Skin of body (tissue), 2 donors: ENCODE measurements around the gene MRPL16. TPM values are rescaled to one million over a fixed set of nuclear protein-coding genes. Genes with fewer than 3 reads are reported as not detected.
A peak's percentile ranks its signal among the peaks of the same experiment; 100 is the strongest.
"Not testable (repeated sequence)": the region's sequence is repeated elsewhere in the genome, so short reads cannot be mapped to it uniquely, and the experiment has no call there.

ENCODE experiments used
- DNase-seq: peaks from one replicate; lab custom pipeline; 2025; lab: John Stamatoyannopoulos, UW
- total RNA-seq: library from RNA; depleted of rRNA; stranded (reverse); fragments of >200 nt; gene quantifications from one replicate; pipeline ENCODE4 v1.2.3, GENCODE V29; 2014

Gene MRPL16
- total RNA-seq, result 24.7 TPM

GRCh38 chr11:59810189-59810910, at the start of gene MRPL16:
TSS of gene MRPL16 (minus strand) at chr11:59810778. CDS start at chr11:59810658, 120 bp downstream.
- DNase-seq, result peak; percentile 74

- no peak for DNase-seq
These were observed 49.1 kb upstream of the MRPL16 start for GRCh38 chr11:59859673-59860072.

DNA sequence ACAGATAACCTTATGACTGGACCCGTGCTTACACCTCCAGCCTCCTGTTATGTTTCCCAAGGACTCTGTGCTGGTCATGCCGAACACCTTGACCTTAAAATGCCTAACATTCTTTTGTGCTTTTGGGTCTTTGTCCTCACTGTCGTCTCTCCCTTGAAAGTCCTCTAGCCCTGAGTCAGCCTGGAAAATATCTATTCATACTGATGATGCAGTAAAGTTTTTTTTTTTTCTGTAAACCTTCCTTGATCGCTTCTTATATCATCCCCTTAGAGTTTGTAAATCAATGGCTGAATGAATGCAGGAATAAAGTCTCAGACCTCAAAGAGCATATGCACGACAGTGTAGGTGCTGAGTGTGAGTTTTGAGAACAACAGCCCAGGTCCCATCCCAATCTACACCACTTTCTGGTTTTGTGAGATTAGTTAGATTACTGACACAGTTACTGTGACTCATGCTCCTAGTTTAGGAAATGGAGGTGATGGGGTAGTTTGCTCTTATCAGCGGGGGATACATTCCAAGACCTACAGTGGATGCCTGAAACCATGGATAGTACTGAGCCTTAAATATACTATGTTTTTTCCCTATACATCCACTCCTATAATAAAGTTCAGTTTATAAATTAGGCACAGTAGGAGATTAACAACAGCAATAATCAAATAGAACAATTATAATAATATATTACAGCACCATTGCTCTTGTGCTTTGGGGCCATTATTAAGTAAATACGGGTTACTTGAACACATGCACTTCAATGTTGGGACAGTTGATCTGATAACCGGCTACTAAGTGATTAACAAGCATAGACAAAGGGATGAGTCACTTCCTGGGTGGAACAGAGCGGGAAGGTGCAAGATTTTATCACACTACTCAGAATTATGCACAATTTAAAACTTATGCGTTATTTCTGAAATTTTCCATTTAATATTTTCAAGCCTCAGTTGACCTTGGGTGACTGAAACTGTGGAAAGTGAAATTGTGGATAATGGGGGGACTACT, 47.2 kb upstream of the MRPL16 start:
- DNase-seq, result no peak

DNA sequence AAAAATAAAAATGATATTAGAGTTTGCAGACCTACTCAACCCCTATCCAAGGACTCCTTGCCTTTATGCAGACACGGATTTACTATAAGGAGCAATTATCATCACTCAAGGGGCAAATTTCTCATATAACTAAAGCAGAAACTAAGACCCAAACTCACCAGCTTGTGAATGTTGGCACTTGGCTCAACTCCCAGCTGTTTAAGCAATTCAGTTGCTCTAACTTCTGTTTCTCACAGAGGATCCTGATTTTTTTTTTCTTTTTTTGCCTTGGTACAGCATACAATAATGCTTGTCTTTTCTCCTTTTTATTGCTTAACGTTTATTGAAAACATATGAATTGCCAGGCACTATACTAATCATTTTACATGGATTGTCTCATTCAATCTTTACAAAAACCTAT, 44.3 kb upstream of the MRPL16 start:
- DNase-seq, result no peak

DNA sequence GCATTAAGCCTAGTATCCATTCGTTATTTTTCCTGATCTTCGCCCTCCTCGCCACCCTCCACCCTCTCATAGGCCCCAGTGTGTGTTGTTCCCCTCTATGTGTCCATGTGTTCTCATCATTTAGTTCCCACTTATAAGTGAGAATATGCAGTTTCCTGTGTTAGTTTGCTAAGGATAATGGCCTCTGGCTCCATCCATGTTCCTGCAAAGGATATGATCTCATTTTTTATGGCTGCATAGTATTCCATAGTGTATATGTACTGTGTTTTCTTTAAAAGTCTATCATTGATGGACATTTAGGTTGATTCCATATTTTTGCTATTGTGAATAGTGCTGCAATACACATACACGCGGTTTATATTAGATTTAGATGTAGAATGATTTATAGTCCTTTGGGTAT, 40.8 kb upstream of the MRPL16 start:
- not testable (repeated sequence) for DNase-seq

- not testable (repeated sequence) for DNase-seq
These were observed 39.0 kb upstream of the MRPL16 start for GRCh38 chr11:59849551-59849950.

DNA sequence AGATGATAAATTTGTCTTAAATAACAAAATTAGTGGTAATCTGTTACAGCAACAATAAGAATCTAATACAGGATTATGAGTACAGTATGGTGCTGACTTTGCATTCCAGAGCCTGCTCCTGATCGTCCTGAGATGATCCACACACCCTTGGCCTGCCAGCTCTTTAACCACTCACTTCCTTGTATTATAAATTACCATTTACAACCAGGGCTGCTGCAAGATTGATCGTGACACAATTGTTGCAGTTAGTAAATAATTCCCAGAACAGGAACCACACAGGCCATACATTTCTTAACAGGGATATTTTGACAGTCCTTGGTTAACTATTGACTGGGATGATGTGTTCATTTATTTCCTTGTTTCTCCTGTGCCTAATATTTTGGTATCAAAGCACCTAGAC, 38.6 kb upstream of the MRPL16 start:
- DNase-seq, result no peak

DNA sequence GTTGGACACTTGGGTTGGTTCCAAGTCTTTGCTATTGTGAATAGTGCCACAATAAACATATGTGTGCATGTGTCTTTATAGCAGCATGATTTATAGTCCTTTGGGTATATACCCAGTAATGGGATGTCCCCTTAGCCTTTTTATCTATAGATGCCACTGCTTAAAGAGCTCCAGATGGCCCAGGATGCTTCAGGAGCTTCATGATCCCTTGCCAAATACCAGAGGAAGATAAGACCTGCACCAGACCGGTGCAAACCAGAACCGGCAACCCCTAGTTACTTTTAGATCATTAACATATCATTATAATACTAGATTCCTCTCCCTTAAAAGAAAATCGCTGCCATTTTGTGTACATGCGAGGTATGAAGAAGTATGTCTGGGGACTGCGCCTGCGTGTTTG, 37.9 kb upstream of the MRPL16 start:
- not testable (repeated sequence) for DNase-seq

DNA sequence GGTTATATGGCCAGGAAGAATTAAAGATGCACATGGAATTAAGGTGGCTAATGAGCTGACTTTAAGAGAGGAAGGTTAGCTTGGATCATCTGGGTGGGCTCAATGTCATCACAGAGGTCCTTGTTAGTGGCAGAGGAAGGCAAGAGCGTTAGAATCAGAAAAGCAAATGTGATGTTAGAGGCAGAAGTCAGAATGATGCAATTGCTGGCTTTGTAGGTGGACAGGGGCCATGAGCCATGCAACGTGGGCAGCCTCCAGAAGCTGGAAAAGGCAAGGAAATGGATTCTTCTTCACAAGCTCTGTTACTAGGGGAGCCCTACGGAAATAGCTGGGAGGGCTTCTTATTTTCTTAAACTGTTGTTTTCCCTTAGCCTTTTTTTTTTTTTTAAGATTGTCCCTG, 37.0 kb upstream of the MRPL16 start:
- DNase-seq, result no peak

DNA sequence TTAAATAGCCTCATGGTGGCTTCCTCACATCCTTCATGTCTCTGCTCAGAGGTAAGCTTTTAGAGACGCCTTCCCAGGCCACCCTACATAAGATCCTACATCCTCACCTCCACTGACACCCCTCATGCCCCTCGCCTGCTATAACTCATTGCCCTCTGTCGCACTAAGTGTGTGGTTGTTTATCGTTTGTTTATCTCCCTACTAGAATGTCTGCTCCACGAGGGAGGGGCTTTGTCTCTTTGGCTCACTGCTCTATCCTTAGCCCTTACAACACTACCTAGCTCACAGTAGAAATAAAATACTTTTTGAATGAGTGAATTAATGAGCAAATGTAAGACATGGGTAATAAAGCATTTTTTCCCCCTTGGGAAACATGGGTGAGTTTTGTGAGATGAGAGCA, 36.0 kb upstream of the MRPL16 start:
- no peak for DNase-seq

GRCh38 chr11:59845399-59845798, 34.8 kb upstream of the MRPL16 start, which contains the start of gene CBLIF:
TSS of gene CBLIF (minus strand) at chr11:59845499. CDS start at chr11:59845453, 46 bp downstream.
- no peak for DNase-seq

GRCh38 chr11:59842316-59842715, 31.7 kb upstream of the MRPL16 start:
- DNase-seq, result no peak

- no peak for DNase-seq
These were observed 30.9 kb upstream of the MRPL16 start for GRCh38 chr11:59841514-59841913.

GRCh38 chr11:59839615-59840014, 29.0 kb upstream of the MRPL16 start:
- no peak for DNase-seq

- DNase-seq, result no peak
These were observed 23.0 kb upstream of the MRPL16 start for GRCh38 chr11:59833602-59834001.

GRCh38 chr11:59829358-59829757, 18.8 kb upstream of the MRPL16 start:
- no peak for DNase-seq

GRCh38 chr11:59822989-59823566, 12.5 kb upstream of the MRPL16 start:
- DNase-seq, result peak; percentile 16

GRCh38 chr11:59818572-59818971, 8.0 kb upstream of the MRPL16 start:
- DNase-seq, result no peak

- not testable (repeated sequence) for DNase-seq
These were observed 5.9 kb upstream of the MRPL16 start for GRCh38 chr11:59816434-59816833.

- DNase-seq, result no peak
These were observed 5.2 kb upstream of the MRPL16 start for GRCh38 chr11:59815754-59816153.

DNA sequence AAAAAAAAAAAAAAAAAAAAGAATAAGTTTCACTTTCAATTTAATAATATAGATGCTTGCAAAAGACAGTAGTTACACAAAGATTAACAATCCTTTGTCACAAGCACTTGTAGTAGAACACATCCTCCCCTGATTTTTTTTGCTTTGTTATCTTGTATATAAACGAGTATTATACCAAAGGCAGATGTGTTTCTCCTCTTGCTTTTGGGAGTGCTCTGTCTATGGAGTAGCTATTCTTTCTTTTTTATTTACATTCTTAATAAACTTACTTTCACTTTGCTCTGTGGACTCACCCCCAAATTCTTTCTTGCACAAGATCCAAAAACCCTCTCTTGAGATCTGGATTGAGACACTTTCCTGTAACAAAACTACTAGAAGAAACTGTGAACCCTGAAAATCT, 3.4 kb upstream of the MRPL16 start:
- no peak for DNase-seq

GRCh38 chr11:59813364-59813763, 2.8 kb upstream of the MRPL16 start:
- no peak for DNase-seq
